ENCODE results near the gene TMBIM6. TPM values are rescaled to one million over a fixed set of nuclear protein-coding genes. Genes with fewer than 3 reads are reported as not detected.

The TMBIM6 gene
- polyA plus RNA-seq, 3 donors: 315 to 1,453 (median 1,396) TPM

DNA sequence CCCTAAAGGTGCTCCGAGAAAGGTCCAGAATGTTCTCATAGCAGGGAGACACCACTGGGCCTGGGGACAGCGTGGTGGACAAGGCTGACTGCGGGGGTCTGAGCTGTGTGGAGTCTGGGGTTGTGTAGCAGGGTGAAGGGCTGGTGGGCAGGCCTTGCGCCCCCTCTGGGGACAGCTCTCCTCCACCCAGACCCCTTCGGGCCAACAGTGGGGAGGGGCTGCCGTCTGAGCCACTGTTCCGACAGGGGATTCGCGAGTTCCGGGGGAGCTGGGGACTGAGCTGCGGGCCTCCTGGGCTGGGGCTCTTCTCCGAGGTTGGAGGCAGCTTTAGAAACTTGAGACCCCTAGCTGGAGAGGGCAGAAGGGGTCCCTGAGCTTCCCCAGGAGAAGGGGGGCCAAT, 54.8 kb downstream of the TMBIM6 start:
- no peaks in the 10 kb centered on the region for H3K79me2 ChIP-seq (ENCODE audit: insufficient read depth, low read length)
- peaks cover 17% of the 10 kb centered on the region for H3K4me1 Mint-ChIP-seq
- WGBS (ENCODE audit: insufficient coverage): over 99% methylated on average over 11 of the region's 12 CpGs
- H3K4me3 Mint-ChIP-seq: no peak overlapping the region
- H3K27me3 ChIP-seq (ENCODE audit: control insufficient read depth in 2 of 2, insufficient read depth in 2 of 2, low read length in 2 of 2): no peaks in the 10 kb centered on the region
- H3K9me3 Mint-ChIP-seq: no peaks in the 10 kb centered on the region
- H3K27ac Mint-ChIP-seq: peak overlapping the region in 2 of 7 donors; percentile 55 to 70
- no peaks in the 10 kb centered on the region for H3K9me3 ChIP-seq (replicated peaks in 1 of 2; ENCODE audit: control insufficient read depth in 1 of 2, insufficient read depth in 1 of 2, low read length in 2 of 2)
- H3K36me3 Mint-ChIP-seq: peaks cover 56 to 84% of the 10 kb centered on the region in 2 donors
- no peak overlapping the region for H3K4me3 ChIP-seq (replicated peaks in 1 of 3; ENCODE audit: low read depth in 2 of 3, low read length in 3 of 3)
- H3K27me3 Mint-ChIP-seq (ENCODE audit: low read depth in 3 of 3): no peaks in the 10 kb centered on the region
- no peak overlapping the region for H3K27ac ChIP-seq (ENCODE audit: low read depth in 1 of 2, low read length in 2 of 2)
- no peak overlapping the region for H3K9ac ChIP-seq (ENCODE audit: insufficient read depth, low read length, poor library complexity, severe bottlenecking)
- no peak overlapping the region for H3K4me2 ChIP-seq (replicated peaks; ENCODE audit: extremely low read depth, low read length, poor library complexity, severe bottlenecking)
- peaks cover 17 to 20% of the 10 kb centered on the region in 2 donors for H3K4me1 ChIP-seq (ENCODE audit: control insufficient read depth in 1 of 2, insufficient read depth in 2 of 2, low read length in 2 of 2)
- peaks cover 6% of the 10 kb centered on the region for H4K20me1 ChIP-seq (ENCODE audit: insufficient read depth, low read length)
- intact Hi-C loops (cut with micrococcal nuclease): no loop called here
- no peak for DNase-seq
- no peak overlapping the region for H2AFZ ChIP-seq (ENCODE audit: insufficient read depth, low read depth, low read length, poor library complexity, severe bottlenecking)
- TF ChIP-seq, protein P1, sequence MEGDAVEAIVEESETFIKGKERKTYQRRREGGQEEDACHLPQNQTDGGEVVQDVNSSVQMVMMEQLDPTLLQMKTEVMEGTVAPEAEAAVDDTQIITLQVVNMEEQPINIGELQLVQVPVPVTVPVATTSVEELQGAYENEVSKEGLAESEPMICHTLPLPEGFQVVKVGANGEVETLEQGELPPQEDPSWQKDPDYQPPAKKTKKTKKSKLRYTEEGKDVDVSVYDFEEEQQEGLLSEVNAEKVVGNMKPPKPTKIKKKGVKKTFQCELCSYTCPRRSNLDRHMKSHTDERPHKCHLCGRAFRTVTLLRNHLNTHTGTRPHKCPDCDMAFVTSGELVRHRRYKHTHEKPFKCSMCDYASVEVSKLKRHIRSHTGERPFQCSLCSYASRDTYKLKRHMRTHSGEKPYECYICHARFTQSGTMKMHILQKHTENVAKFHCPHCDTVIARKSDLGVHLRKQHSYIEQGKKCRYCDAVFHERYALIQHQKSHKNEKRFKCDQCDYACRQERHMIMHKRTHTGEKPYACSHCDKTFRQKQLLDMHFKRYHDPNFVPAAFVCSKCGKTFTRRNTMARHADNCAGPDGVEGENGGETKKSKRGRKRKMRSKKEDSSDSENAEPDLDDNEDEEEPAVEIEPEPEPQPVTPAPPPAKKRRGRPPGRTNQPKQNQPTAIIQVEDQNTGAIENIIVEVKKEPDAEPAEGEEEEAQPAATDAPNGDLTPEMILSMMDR (IDR thresholded peaks at IDR 0.05): no peak
- H3K36me3 ChIP-seq (replicated peaks in 1 of 2; ENCODE audit: control insufficient read depth in 1 of 2, insufficient read depth in 2 of 2, low read length in 2 of 2): peaks cover 78 to 97% of the 10 kb centered on the region in 2 donors

DNA sequence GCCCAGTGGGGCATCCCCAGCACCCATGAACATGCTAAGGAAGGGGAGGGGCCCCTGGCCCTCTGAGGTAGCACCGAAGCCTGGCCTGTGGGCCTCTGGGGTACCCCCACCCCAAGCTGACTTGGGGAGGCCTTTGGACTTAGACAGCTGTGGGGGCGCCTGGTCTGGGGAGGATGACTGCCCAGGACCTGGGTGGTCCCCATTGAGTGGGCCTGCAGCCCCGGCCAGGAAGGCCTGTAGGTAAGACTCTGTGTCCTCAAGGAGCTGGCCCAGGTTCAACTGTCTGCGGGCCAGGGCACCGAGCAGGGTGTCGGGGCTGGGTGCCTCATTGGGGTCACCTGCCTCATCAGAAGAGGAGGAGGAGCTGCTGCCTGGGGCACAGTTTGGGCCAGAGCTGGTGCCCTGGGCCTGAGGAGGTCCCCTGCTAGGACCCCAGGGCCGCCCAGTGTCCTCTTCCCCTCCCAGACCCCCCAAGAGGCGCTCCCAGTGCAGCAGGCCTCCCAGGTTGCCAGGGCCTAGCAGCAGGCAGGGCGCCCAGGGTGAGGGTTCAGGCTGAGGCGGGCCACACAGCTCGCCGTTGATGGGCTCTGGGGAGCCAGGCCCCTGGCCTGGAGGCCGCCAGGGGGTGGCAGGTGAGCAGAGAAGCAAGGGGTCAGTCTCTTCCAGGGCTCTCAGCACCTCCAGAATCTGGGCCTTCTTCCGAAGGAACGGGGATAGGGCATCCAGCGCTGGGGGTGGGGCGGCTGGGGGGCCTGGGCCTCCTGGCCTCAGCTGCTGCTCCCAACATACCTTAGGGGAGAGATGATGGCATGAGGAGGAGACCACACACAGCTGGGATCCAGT, 55.5 kb downstream of the TMBIM6 start:
- H3K9me3 ChIP-seq (replicated peaks in 1 of 2; ENCODE audit: control insufficient read depth in 1 of 2, insufficient read depth in 1 of 2, low read length in 2 of 2): no peaks in the 10 kb centered on the region
- peak overlapping the region in 1 of 3 experiments; percentile 48 for H3K4me3 ChIP-seq (replicated peaks in 1 of 3; ENCODE audit: low read depth in 2 of 3, low read length in 3 of 3)
- intact Hi-C loops (cut with micrococcal nuclease): no loop called here
- WGBS (ENCODE audit: insufficient coverage): 97% methylated on average over 17 of the region's 17 CpGs
- no peaks in the 10 kb centered on the region for H3K27me3 ChIP-seq (ENCODE audit: control insufficient read depth in 2 of 2, insufficient read depth in 2 of 2, low read length in 2 of 2)
- Mint-ChIP-seq H3K27ac (peak overlapping the region in 6 of 7 donors; percentile 53 to 86 (median 80)), H3K4me3 (peak overlapping the region in 1 of 2 donors; percentile 55), H3K27me3 (ENCODE audit: low read depth in 3 of 3) (no peaks in the 10 kb centered on the region), H3K36me3 (peaks cover 59 to 86% of the 10 kb centered on the region in 2 donors), H3K9me3 (no peaks in the 10 kb centered on the region), H3K4me1 (peaks cover 17% of the 10 kb centered on the region)
- no peaks in the 10 kb centered on the region for H4K20me1 ChIP-seq (ENCODE audit: insufficient read depth, low read length)
- H3K4me1 ChIP-seq (ENCODE audit: control insufficient read depth in 1 of 2, insufficient read depth in 2 of 2, low read length in 2 of 2): peaks cover 17 to 20% of the 10 kb centered on the region in 2 donors
- H3K9ac ChIP-seq (ENCODE audit: insufficient read depth, low read length, poor library complexity, severe bottlenecking): peak overlapping the region; percentile 45
- peak overlapping the region; percentile 53 for H3K4me2 ChIP-seq (replicated peaks; ENCODE audit: extremely low read depth, low read length, poor library complexity, severe bottlenecking)
- no peaks in the 10 kb centered on the region for H3K79me2 ChIP-seq (ENCODE audit: insufficient read depth, low read length)
- peaks cover 78 to 97% of the 10 kb centered on the region in 2 donors for H3K36me3 ChIP-seq (replicated peaks in 1 of 2; ENCODE audit: control insufficient read depth in 1 of 2, insufficient read depth in 2 of 2, low read length in 2 of 2)
- peak overlapping the region; percentile 43 to 77 for H3K27ac ChIP-seq (ENCODE audit: low read depth in 1 of 2, low read length in 2 of 2)
- no peak for DNase-seq
- TF ChIP-seq, protein P1 (IDR thresholded peaks at IDR 0.05): no peak
- H2AFZ ChIP-seq (ENCODE audit: insufficient read depth, low read depth, low read length, poor library complexity, severe bottlenecking): no peak overlapping the region

All from CD14-positive monocyte (primary cell).